ENCODE measurements around the gene LAPTM4A.
"Not testable (repeated sequence)": the region's sequence is repeated elsewhere in the genome, so short reads cannot be mapped to it uniquely, and the experiment has no call there.

The LAPTM4A gene

GRCh38 chr2:20050104-20050645 lies 1.3 kb downstream of the LAPTM4A start:
- DNase-seq: peak; percentile 64

DNA sequence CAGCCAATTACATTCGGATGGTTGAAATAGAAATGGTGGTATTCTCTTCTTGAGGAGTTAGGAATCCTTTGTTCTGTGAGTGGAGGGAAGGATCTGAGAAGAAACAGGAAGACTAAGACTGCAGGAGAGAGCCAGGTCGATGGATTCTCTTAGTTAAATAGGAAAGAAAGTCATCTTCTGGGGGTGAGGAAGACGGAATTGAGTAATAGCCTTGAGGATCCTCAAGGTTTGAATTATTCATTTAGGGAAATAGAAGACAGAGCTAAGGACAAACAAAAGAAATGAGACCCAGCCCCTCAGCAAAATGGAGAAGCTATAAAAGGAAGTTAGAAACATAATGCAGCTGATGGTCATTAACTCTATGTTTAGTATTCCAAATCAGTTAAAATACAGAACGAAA lies 1.8 kb downstream of the LAPTM4A start:
- DNase-seq: no peak

DNA sequence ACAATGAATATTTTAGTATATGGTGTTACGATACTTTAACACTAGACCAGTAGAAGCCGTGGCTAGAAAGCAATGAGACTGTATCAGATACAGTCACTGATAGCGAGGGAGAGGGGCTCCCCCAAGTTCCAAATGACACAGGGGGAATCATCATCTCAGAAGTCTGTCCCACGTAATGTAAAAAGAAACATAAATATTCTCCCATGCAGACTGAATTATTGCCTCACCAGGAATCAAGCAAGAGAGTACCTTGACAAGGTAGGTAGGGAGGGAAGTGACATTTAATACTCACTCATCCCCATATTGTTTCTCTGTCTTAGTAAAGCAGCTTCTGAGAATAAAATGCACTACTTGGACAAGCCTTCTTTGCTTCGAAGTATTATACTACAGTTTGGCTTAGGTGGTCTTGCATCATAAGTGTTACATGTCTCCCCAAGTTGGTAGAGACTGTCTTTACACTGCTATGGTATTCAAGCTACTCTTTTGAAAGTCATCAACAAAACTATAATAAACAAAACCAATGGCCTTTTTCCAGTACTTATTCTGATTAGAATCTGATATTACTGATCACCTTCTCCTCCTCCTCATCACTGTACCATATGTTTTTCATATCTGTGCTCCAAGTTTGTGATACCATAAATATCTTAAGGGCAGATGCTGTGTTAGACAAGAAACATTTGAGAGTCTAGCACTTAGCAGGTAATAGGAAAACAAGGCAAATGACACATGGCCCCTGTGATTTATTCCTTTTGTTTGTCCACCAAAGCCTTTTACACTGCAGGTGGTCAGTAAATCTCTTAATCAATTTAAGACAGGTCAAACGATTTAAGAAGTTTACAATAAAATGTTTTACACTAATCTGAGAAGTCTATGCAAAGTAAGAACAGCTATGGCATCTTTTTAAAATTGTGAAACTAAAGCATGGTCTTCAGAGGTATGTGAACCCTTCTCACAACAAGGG lies 2.7 kb downstream of the LAPTM4A start:
- DNase-seq: no peak

DNA sequence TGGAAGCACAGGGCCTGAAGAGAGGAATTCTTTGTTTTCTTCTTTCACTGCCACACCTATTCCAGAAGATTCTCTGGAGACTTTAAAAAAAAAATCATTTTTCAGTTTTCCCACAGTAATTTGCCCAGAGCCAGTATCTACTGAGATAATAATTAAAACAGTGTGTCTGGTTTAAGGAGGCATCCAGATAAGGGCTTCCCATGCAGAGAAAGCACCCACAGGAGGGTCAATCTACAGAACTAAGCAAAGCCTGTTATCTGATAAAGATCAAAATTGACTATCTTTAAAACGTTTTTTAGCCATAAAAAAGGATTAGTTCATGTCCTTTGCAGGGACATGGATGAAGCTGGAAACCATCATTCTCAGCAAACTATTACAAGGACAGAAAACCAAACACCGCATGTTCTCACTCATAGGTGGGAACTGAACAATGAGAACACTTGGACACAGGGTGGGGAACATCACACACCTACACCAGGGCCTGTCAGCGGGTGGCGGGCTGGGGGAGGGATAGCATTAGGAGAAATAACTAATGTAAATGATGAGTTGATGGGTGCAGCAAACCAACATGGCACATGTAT lies 5.6 kb downstream of the LAPTM4A start:
- not testable (repeated sequence) for DNase-seq

DNA sequence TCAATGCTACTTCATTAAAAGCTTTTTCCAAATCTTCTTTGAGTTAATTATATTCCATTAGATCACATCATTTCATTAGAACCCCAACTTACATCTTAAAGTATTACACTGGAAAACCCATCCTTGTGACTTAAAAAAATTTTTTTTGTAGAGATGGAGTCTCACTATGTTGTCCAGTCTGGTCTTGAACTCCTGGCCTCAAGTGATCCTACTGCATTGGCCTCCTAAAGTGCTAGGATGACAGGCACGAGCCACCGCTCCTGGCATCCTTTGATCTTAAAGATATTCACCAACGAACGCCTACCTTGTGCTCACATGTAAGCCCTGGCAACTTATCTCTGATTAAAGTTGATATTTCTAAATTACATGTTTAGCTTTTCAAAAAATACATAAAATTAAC lies 6.7 kb downstream of the LAPTM4A start:
- no peak for DNase-seq

- DNase-seq: no peak
These were observed 8.9 kb downstream of the LAPTM4A start for GRCh38 chr2:20042531-20042930.

DNA sequence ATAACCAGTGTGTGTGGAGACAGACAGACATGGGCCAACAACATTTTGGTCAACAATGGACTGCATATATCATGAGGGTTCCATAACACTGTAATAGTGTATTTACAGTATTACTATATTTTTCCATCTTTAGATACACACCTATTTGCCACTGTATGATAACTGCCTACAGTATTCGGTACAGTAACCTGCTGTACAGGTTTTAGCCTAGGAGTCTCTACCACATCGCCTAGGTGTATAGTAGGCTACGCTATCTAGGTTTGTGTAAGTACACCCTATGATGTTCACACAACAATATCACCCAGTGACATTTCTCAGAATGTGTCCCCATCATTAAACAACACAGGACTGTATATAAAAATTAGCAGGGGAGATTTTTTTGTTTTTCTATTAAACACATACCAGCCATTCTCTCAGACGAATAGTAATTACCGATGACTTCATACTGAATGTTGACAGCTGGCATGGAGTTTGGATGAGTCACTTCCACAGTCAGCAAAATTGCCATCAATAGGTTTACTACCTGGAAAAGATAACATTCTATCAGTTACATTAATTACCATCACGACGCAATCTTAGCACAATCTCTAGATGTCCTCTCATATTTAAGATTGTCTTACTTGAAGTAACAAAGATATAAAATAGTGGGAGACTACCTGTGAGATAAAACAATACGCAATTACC lies 10.8 kb downstream of the LAPTM4A start:
- DNase-seq: no peak

- DNase-seq: no peak
These were observed 13.8 kb downstream of the LAPTM4A start for GRCh38 chr2:20037660-20038059.

DNA sequence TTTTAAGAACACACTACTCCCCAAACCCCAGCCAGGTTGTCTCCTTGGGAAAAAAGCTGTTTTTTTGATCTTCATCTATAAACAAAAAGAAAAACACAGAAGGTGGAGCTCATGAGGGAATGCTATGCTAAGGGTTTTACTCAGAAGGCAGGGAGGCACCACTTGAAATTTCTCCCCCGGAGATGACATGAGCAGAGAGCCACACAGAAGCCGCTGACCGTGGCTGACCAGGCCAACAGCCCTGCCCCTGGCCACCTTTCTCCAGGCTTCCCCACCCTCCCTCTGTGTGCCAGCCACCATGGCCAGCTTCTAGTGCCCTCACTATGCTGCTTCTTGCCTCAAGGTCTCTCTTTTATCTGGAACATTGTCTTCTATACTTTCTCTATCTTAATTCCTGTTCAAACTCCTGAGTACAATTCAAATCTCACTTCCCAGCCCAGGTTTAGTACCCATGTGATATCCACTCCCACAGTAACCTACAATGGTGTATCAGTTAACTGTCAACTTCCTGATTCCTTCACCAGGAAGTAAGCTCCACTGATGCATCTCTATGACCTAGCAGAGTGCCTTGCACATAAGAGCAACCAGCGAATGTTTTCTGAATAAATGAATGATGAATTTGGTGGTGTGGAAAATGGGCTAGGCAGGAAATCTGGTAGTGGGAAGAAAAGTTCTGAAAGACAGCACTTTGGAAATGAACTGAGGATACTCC lies 15.3 kb downstream of the LAPTM4A start:
- no peak for DNase-seq

DNA sequence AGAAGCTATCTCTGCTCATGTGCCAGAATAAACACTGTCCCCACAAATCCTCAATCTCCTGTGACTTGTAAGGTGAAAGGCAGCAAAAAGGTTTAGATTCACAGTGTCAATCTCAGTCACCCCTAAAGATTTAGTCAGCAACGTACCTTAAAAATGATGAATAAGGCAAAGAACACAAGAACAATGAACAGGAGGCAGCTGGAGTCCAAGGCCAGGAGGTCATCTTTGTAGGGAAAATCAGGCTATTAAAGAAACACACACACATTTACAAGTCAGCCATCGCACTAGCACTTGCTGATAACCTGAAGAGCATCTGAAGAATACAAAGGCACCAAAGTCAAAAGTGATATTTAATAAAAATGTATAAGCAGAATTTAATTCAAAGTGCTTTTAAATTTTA lies 16.6 kb downstream of the LAPTM4A start:
- DNase-seq: no peak

DNA sequence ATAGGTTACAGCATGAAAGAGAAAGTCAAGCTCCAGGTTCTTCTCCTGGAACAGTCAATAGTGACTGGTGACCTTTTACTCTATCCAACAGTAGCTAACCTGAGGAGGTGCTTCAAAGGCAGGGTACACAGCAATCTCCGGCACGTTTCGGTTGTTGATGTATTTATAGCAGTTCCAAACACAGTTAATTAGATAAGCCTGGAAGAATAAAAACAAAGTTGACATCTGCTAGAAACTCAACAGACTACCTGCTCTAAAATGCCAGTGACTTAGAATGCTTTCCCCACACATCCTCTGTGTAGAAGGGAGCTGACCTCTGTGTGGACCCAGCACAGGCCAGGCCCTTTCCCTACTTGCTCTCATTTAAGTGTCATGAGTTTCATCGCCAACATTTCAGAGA lies 17.2 kb downstream of the LAPTM4A start:
- DNase-seq: no peak

- no peak for DNase-seq
These were observed 18.1 kb downstream of the LAPTM4A start for GRCh38 chr2:20033322-20033721.

- DNase-seq: no peak
These were observed 21.2 kb downstream of the LAPTM4A start for GRCh38 chr2:20030224-20030623.

DNA sequence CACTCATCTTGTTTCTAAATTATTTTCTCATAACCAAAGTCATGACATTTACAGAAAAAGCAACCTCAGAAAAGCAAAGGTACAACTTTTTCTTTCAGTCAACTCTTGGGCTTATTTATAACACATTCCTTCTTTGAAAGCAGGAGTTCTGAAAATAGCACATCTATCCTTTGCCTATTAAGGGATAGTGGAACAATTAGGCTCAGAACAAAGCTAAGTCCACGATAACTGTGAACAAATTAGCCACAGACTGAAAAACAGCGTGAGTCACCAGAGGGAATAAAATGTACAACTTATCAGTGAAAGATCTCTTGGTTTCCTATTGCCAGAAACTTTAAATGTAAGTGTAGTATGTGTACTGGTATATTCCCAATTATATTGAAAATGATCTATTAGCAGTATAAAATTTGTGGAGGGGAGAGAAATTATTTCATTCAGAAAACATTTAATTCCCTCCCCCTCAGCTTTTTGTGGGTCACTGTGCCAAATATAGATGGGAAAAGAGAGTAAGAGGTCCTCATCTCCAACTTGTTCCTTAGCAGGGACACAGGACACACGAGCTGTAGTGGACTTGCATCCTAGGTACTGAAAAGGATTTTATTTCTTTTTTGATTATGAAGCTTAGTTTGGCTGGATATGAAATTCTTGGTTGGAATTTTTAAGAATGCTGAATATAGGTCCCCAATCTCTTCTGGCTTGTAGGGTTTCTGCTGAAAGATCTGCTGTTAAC lies 23.6 kb downstream of the LAPTM4A start:
- no peak for DNase-seq

GRCh38 chr2:20027260-20027677 lies 24.2 kb downstream of the LAPTM4A start:
- no peak for DNase-seq

DNA sequence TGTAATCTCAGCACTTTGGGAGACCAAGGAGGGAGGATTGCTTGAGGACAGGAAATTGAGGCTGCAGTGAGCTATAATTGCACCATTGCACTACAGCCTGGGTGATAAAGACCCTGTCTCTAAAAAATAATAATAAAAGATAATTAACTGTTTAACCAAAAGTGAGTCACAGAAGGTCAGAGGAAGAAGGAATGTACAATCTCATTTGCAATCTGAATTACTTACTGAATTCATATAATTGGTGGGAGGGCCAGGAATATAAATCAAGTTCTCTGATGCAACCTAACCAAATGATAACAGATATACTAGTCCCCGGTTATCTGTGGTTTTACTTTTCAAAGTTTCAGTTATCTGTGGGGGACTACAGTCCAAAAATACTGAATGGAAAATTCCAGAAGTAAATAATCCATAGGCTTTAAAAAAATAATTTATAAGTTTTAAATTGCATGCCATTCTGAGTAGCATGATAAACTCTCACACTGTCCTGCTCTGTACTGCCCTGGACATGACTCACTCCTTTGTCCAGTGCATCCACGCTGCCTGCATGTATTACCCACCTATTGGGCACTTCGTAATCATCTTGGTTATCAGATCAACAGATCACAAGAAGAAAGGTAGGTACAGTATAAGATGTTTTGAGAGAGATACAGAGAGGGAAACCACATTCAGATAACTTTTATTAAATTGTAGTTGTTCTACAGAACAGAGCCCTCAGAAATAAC lies 26.2 kb downstream of the LAPTM4A start:
- no peak for DNase-seq

GRCh38 chr2:20023688-20024087 lies 27.7 kb downstream of the LAPTM4A start:
- no peak for DNase-seq

DNA sequence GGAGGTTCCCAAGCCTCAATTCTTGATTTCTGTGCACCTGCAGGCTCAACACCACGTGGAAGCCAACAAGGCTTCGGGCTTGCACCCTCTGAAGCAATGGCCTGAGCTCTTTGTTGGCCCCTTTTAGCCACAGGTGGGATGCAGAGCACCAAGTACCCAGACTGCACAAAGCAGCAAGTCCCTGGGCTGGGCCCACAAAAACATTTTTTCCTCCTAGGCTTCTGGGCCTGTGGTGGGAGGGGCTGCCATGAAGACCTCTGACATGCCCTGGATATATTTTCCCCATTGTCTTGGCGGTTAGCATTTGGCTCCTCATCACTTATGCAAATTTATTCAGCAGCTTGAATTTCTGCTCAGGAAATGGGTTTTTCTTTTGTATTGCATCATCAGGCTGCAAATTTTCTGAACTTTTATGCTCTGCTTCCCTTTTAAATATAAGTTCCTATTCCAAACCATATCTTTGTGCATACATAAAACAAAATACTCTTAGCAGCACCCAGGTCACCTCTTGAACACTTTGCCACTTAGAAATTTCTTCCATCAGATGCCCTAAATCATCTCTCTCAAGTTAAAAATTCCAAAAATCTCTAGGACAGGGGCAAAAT lies 29.9 kb downstream of the LAPTM4A start:
- no peak for DNase-seq

- no peak for DNase-seq
These were observed 31.7 kb downstream of the LAPTM4A start for GRCh38 chr2:20019747-20020146.

GRCh38 chr2:20018601-20019152 lies 32.8 kb downstream of the LAPTM4A start:
- no peak for DNase-seq

DNA sequence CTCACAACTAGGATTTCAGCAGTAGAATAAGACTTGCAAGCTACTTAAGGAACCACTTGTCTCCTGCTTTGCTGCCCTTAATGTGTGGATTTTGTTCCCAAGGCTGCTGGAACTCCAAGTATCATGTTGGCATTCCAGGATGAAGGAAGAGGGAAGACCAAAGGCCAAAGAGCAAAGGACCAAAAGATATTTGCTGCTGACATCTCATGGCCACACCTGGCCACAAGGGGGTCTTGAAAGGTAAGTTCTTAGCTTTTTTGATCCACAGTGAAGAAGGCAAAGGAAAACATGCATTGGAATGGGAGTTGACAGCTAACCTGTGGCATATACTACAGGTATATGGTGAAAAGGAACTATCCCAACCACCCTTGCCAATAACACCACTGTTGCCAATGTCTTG lies 35.1 kb downstream of the LAPTM4A start:
- no peak for DNase-seq

Measured in NCI-H187 treated with DMSO at 0.1 percent for 48 hours (cell line).